ENCODE results near the gene PDS5B. TPM values are rescaled to one million over a fixed set of nuclear protein-coding genes. Genes with fewer than 3 reads are reported as not detected.
A peak's percentile ranks its signal among the peaks of the same experiment; 100 is the strongest.

PDS5B gene
- total RNA-seq, 1 donor from 2014 or later, result 19.6 TPM

GRCh38 chr13:32629866-32630265 lies 43.6 kb downstream of the PDS5B start:
- Histone ChIP-seq H3K4me3 (ENCODE audit: low read depth, low read length) (no peak overlapping the region), H3K36me3 (ENCODE audit: control insufficient read depth, insufficient read depth, low read length) (no peaks in the 10 kb centered on the region), H3K27me3 (ENCODE audit: control insufficient read depth, insufficient read depth, low read length) (no peaks in the 10 kb centered on the region)
- no peak for TF ChIP-seq CTCF (IDR thresholded peaks at IDR 0.05; ENCODE audit: insufficient read depth, low read length, poor library complexity, severe bottlenecking)
- DNase-seq (ENCODE audit: low read depth), result no peak

GRCh38 chr13:32632343-32632909 lies 46.2 kb downstream of the PDS5B start:
- TF ChIP-seq CTCF (IDR thresholded peaks at IDR 0.05; ENCODE audit: insufficient read depth, low read length, poor library complexity, severe bottlenecking), result no peak
- Histone ChIP-seq H3K27me3 (ENCODE audit: control insufficient read depth, insufficient read depth, low read length) (no peaks in the 10 kb centered on the region), H3K36me3 (ENCODE audit: control insufficient read depth, insufficient read depth, low read length) (no peaks in the 10 kb centered on the region), H3K4me3 (ENCODE audit: low read depth, low read length) (no peak overlapping the region)
- DNase-seq (ENCODE audit: low read depth), result no peak

- no peak for DNase-seq (ENCODE audit: low read depth)
- Histone ChIP-seq H3K4me3 (ENCODE audit: low read depth, low read length) (no peak overlapping the region), H3K27me3 (ENCODE audit: control insufficient read depth, insufficient read depth, low read length) (no peaks in the 10 kb centered on the region), H3K36me3 (ENCODE audit: control insufficient read depth, insufficient read depth, low read length) (no peaks in the 10 kb centered on the region)
- TF ChIP-seq CTCF (IDR thresholded peaks at IDR 0.05; ENCODE audit: insufficient read depth, low read length, poor library complexity, severe bottlenecking), result no peak
Measured at GRCh38 chr13:32636711-32637110, 50.5 kb downstream of the PDS5B start.

GRCh38 chr13:32638739-32639138 lies 52.5 kb downstream of the PDS5B start:
- DNase-seq (ENCODE audit: low read depth), result no peak
- no peak overlapping the region for H3K4me3 ChIP-seq (ENCODE audit: low read depth, low read length)
- no peaks in the 10 kb centered on the region for H3K27me3 ChIP-seq (ENCODE audit: control insufficient read depth, insufficient read depth, low read length)
- TF ChIP-seq CTCF (IDR thresholded peaks at IDR 0.05; ENCODE audit: insufficient read depth, low read length, poor library complexity, severe bottlenecking), result no peak
- no peaks in the 10 kb centered on the region for H3K36me3 ChIP-seq (ENCODE audit: control insufficient read depth, insufficient read depth, low read length)

GRCh38 chr13:32639502-32640105 lies 53.4 kb downstream of the PDS5B start:
- DNase-seq (ENCODE audit: low read depth), result peak; percentile 25
- Histone ChIP-seq H3K4me3 (ENCODE audit: low read depth, low read length) (no peak overlapping the region), H3K36me3 (ENCODE audit: control insufficient read depth, insufficient read depth, low read length) (no peaks in the 10 kb centered on the region), H3K27me3 (ENCODE audit: control insufficient read depth, insufficient read depth, low read length) (no peaks in the 10 kb centered on the region)
- peak; percentile 85 for TF ChIP-seq CTCF (IDR thresholded peaks at IDR 0.05; ENCODE audit: insufficient read depth, low read length, poor library complexity, severe bottlenecking)

GRCh38 chr13:32642316-32642715 lies 56.1 kb downstream of the PDS5B start:
- Histone ChIP-seq H3K36me3 (ENCODE audit: control insufficient read depth, insufficient read depth, low read length) (no peaks in the 10 kb centered on the region), H3K4me3 (ENCODE audit: low read depth, low read length) (no peak overlapping the region), H3K27me3 (ENCODE audit: control insufficient read depth, insufficient read depth, low read length) (no peaks in the 10 kb centered on the region)
- DNase-seq (ENCODE audit: low read depth), result no peak
- TF ChIP-seq CTCF (IDR thresholded peaks at IDR 0.05; ENCODE audit: insufficient read depth, low read length, poor library complexity, severe bottlenecking), result no peak
